HepG2 (cell line): ENCODE data around the gene TMED6. TPM values are rescaled to one million over a fixed set of nuclear protein-coding genes. Genes with fewer than 3 reads are reported as not detected.

Source experiments
- FOXP4 ChIP-seq: sonication (generic); formaldehyde crosslinking; IDR thresholded peaks from 2 replicates; pipeline ENCODE4 v1.4.0; 2020; ENCODE audit warnings: missing genetic modification reagents
- HDAC2 ChIP-seq: sonication (generic); formaldehyde crosslinking; IDR thresholded peaks from 2 replicates; pipeline ENCODE4 v1.4.0; 2020; ENCODE audit warnings: missing genetic modification reagents
- IKZF1 ChIP-seq: fragments of 450-650 bp; IDR thresholded peaks from 2 replicates; pipeline ENCODE4 v1.7.1; 2016
- PAF1 ChIP-seq: IDR thresholded peaks from 2 replicates; pipeline ENCODE4 v1.6.1; 2016; ENCODE audit warnings: missing genetic modification reagents, missing compliant biosample characterization
- POLR2AphosphoS5 ChIP-seq: IDR thresholded peaks from 2 replicates; pipeline ENCODE4 v1.6.1; 2012; ENCODE audit warnings: low read depth, low read length
- SIN3A ChIP-seq: IDR thresholded peaks from 2 replicates; pipeline ENCODE4 v1.6.1; 2011; ENCODE audit warnings: low read depth, mild to moderate bottlenecking, control low read depth, low read length, borderline replicate concordance
- SP4 ChIP-seq: sonication (generic); formaldehyde crosslinking; IDR thresholded peaks from 2 replicates; pipeline ENCODE4 v1.8.1; 2023; ENCODE audit warnings: mild to moderate bottlenecking, missing genetic modification reagents
- TOPORS ChIP-seq: sonication (generic); formaldehyde crosslinking; IDR thresholded peaks from 2 replicates; pipeline ENCODE4 v1.8.0; 2023; ENCODE audit warnings: mild to moderate bottlenecking, missing genetic modification reagents
- ZBTB40 ChIP-seq, 2 experiments: fragments of 450-650 bp in 1 of 2; sonication (generic) in 1 of 2; formaldehyde crosslinking in 1 of 2; IDR thresholded peaks; 2 replicates each; pipeline versions ENCODE4 v1.6.1 to v1.8.0; 2016 to 2022; ENCODE audit warnings: antibody characterized with exemption in 1 of 2, mild to moderate bottlenecking in 1 of 2, missing genetic modification reagents in 1 of 2
- ZNF280D ChIP-seq: sonication (generic); formaldehyde crosslinking; IDR thresholded peaks from 2 replicates; pipeline ENCODE4 v1.5.1; 2020; ENCODE audit warnings: mild to moderate bottlenecking, missing genetic modification reagents
- ZNF33A ChIP-seq: sonication (generic); formaldehyde crosslinking; IDR thresholded peaks from 2 replicates; pipeline ENCODE4 v1.5.1; 2020; ENCODE audit warnings: missing genetic modification reagents, mild to moderate bottlenecking, moderate library complexity, borderline replicate concordance
- ZNF510 ChIP-seq: sonication (generic); formaldehyde crosslinking; IDR thresholded peaks from 2 replicates; pipeline ENCODE4 v1.4.0; 2020; ENCODE audit warnings: low read depth, mild to moderate bottlenecking, missing genetic modification reagents
- ZNF562 ChIP-seq: sonication (generic); formaldehyde crosslinking; IDR thresholded peaks from 2 replicates; pipeline ENCODE4 v1.8.0; 2022; ENCODE audit warnings: missing genetic modification reagents, borderline replicate concordance
- ZNF776 ChIP-seq: sonication (generic); formaldehyde crosslinking; IDR thresholded peaks from 2 replicates; pipeline ENCODE4 v1.4.0; 2020; ENCODE audit warnings: mild to moderate bottlenecking, missing genetic modification reagents
- polyA plus RNA-seq, 8 experiments: library from polyadenylated mRNA; depleted of rRNA in 3 of 8; stranded (reverse) in 7 of 8; unstranded in 1 of 8; fragments of >200 nt; fragmentation: Illumina TruSeq in 4 of 8; extraction: Trizol in 4 of 8; gene quantifications; 2 replicates each; pipeline versions ENCODE4 v1.2.1 to v1.2.3, GENCODE V29; 2011 to 2016; ENCODE audit warnings: low read depth in 4 of 8, missing spikeins in 1 of 8, mixed read lengths in 1 of 8; ENCODE audit not compliant: insufficient read depth in 1 of 8
- total RNA-seq, 5 experiments: library from RNA; depleted of rRNA; stranded (reverse); fragments of >200 nt; fragmentation: Illumina TruSeq; extraction: Trizol; gene quantifications; 2 replicates each; pipeline ENCODE4 v1.2.3, GENCODE V29; 2016; ENCODE audit warnings: low read depth in 1 of 5

TMED6 gene
- total and polyA plus RNA-seq, 2 of the 13 experiments (the other 11 are each of a cell fraction or from before 2014, with no cell fraction given): 9.8 to 14.4 TPM

GRCh38 chr16:69310653-69311532, 40.7 kb downstream of the TMED6 start, which contains the start of gene VPS4A (continued):
- no peak for TF ChIP-seq FOXP4 (CRISPR knock-in tag)
- peak; percentile 79 for TF ChIP-seq POLR2AphosphoS5
- TF ChIP-seq ZNF776 (CRISPR knock-in tag): peak; percentile 92
- TF ChIP-seq ZBTB40 (IDR thresholded peaks at IDR 0.05): no peak
- TF ChIP-seq ZBTB40 (CRISPR knock-in tag; IDR thresholded peaks at IDR 0.05): peak; percentile 32
- TF ChIP-seq ZNF562 (CRISPR knock-in tag): no peak
- no peak for TF ChIP-seq IKZF1
- TF ChIP-seq ZNF280D (CRISPR knock-in tag): peak; percentile 44; the same call in 1 of the 2 replicates
- TF ChIP-seq HDAC2 (CRISPR knock-in tag): peak; percentile 31
- peak; percentile 47; the same call in 1 of the 2 replicates for TF ChIP-seq TOPORS
- no peak for TF ChIP-seq ZNF33A (CRISPR knock-in tag)
- no peak for TF ChIP-seq ZNF510 (CRISPR knock-in tag)
- peak; percentile 72 for TF ChIP-seq SP4 (CRISPR knock-in tag)
- TF ChIP-seq PAF1 (CRISPR knock-in tag): no peak
- TF ChIP-seq SIN3A: peak; percentile 82; the same call in 1 of the 2 replicates
